ENCODE measurements around the gene TMPRSS4. TPM values are rescaled to one million over a fixed set of nuclear protein-coding genes. Genes with fewer than 3 reads are reported as not detected.
A peak's percentile ranks its signal among the peaks of the same experiment; 100 is the strongest.

Gene TMPRSS4
- total RNA-seq, 1 experiment from 2014 or later: 99.9 TPM

DNA sequence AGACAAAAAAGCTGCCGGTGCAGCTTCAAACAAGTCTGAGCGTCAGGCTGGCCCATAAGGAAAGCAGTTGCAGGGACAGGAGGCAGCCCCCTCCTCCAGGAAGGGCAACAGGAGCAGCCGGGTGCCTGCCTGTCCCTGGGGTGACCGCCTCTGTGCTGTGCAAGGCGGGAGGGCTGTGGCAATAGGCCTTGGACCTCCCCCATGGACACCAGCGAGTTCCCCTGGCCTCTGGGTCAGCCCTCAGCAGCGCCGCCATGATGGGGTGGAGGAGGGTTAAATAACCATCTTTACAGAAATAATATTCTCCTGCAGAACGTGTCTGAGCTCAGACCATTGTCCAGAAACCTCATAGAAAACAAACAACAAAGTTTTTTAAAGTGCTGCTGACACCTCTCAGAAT, 3.3 kb upstream of the TMPRSS4 start:
- CTCF ChIA-PET: interaction anchor here (0.6 kb wide), 1 partner anchor 1719 kb away, joined by 3 read pairs; no protein-coding TSS in a partner anchor
- no peak overlapping the region for H3K27ac Mint-ChIP-seq (ENCODE audit: unreplicated experiment)
- no peaks in the 10 kb centered on the region for H3K27me3 Mint-ChIP-seq (ENCODE audit: unreplicated experiment)

DNA sequence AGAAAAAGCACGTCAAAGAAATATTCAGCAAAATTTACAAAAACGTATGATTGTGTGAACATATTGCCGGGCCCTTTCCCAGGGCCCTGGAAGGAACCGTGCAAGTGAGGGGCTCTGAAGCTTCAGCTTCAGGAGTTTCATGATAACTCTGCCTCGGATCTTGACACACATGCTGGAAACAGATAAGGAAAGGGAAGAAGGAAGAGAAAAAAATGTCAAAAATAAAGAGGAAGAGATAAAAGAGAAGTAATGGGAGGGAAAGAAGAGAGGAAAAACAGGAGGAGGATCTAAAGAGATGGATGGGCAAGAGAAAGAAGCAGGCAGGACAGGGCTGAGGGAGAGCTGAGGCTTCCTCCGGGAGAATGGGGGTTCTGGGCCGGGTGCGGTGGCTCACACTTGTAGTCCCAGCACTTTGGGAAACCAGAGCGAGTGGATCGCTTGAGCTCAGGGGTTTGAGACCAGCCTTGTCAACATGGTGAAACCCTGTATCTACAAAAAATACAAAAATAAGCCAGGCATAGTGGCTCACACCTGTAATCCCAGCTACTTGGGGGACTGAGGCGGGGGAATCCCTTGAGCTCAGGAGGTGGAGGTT, 2.7 kb upstream of the TMPRSS4 start:
- Mint-ChIP-seq H3K4me3 (ENCODE audit: low read depth, unreplicated experiment) (no peak overlapping the region), H3K27ac (ENCODE audit: unreplicated experiment) (peak overlapping the region; percentile 10), H3K4me1 (ENCODE audit: low read depth, unreplicated experiment) (peaks cover 45% of the 10 kb centered on the region), H3K27me3 (ENCODE audit: unreplicated experiment) (no peaks in the 10 kb centered on the region), H3K9me3 (ENCODE audit: low read depth, unreplicated experiment) (no peaks in the 10 kb centered on the region), H3K36me3 (ENCODE audit: insufficient read depth, unreplicated experiment) (peaks cover 22% of the 10 kb centered on the region)
- TF ChIP-seq, protein P1, sequence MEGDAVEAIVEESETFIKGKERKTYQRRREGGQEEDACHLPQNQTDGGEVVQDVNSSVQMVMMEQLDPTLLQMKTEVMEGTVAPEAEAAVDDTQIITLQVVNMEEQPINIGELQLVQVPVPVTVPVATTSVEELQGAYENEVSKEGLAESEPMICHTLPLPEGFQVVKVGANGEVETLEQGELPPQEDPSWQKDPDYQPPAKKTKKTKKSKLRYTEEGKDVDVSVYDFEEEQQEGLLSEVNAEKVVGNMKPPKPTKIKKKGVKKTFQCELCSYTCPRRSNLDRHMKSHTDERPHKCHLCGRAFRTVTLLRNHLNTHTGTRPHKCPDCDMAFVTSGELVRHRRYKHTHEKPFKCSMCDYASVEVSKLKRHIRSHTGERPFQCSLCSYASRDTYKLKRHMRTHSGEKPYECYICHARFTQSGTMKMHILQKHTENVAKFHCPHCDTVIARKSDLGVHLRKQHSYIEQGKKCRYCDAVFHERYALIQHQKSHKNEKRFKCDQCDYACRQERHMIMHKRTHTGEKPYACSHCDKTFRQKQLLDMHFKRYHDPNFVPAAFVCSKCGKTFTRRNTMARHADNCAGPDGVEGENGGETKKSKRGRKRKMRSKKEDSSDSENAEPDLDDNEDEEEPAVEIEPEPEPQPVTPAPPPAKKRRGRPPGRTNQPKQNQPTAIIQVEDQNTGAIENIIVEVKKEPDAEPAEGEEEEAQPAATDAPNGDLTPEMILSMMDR (IDR thresholded peaks at IDR 0.05; ENCODE audit: unreplicated experiment): no peak
- CTCF ChIA-PET: interaction anchor here (0.6 kb wide), 1 partner anchor 1718 kb away, joined by 3 read pairs; no protein-coding TSS in a partner anchor
- intact Hi-C loops (cut with micrococcal nuclease; ENCODE audit: unreplicated experiment): no loop called here
- no TSS peak for BruUV-seq (replicated peaks)
- DNase-seq: no peak

More for the DNA sequence above, 3.3 kb upstream of the TMPRSS4 start:
- Mint-ChIP-seq H3K4me1 (ENCODE audit: low read depth, unreplicated experiment) (peaks cover 43% of the 10 kb centered on the region), H3K36me3 (ENCODE audit: insufficient read depth, unreplicated experiment) (peaks cover 20% of the 10 kb centered on the region), H3K4me3 (ENCODE audit: low read depth, unreplicated experiment) (no peak overlapping the region), H3K9me3 (ENCODE audit: low read depth, unreplicated experiment) (no peaks in the 10 kb centered on the region)
- BruUV-seq (replicated peaks): no TSS peak
- intact Hi-C loops (cut with micrococcal nuclease; ENCODE audit: unreplicated experiment): no loop called here
- TF ChIP-seq, protein P1 (IDR thresholded peaks at IDR 0.05; ENCODE audit: unreplicated experiment): no peak
- no peak for DNase-seq

DNA sequence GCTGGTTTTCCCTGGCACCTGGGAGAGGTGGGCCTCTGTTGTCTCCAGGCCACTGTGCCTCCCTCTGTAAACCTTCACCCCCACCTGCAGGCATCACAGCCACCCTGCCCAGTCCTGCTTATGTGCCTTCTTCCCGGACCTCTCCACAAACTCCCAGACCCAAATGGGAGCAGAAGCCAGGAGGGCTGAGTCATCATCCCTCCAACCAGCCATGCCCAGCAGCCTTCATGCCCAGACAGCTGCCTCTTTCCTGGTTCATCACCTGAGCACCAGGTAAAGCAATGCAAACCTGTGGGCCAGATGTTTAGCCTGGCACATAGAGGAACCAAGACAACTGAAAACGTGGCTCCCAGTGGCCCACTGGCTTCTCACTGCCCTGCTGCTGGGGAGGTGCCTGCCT, 2.1 kb upstream of the TMPRSS4 start:
- CTCF ChIA-PET: no interaction called here

DNA sequence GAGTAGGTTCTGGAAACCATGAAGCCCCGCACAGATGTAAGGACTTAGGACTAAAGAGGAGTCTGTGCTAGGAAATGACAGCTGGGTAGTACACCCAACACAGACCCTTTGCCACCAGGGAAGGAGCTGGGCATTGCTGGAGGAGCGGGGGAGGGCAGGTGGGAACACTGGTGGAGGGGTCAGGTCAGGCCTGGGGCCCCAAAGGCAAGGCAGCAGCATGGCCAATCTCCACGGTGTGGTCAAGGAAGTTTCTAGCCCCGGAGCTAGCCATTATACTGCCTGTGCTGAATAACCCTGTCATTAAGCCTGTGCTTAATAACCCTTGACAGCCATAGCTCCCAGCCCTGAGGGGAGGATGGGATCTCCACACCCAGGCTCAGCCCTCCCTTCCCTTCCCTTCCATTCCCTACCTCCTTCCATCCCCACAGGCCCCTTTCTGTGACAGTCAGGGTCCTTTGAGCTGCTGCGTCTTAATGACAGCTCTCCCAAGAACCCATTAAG, 2.1 kb downstream of the TMPRSS4 start:
- H3K9me3 Mint-ChIP-seq (ENCODE audit: low read depth, unreplicated experiment): no peaks in the 10 kb centered on the region
- peak overlapping the region; percentile 72 for H3K4me3 Mint-ChIP-seq (ENCODE audit: low read depth, unreplicated experiment)
- H3K27me3 Mint-ChIP-seq (ENCODE audit: unreplicated experiment): no peaks in the 10 kb centered on the region
- no peak for DNase-seq
- peaks cover 24% of the 10 kb centered on the region for H3K36me3 Mint-ChIP-seq (ENCODE audit: insufficient read depth, unreplicated experiment)
- H3K4me1 Mint-ChIP-seq (ENCODE audit: low read depth, unreplicated experiment): peaks cover 41% of the 10 kb centered on the region
- no TSS peak for BruUV-seq (replicated peaks)
- TF ChIP-seq, protein P1 (IDR thresholded peaks at IDR 0.05; ENCODE audit: unreplicated experiment): no peak
- H3K27ac Mint-ChIP-seq (ENCODE audit: unreplicated experiment): no peak overlapping the region
- CTCF ChIA-PET: no interaction called here
- intact Hi-C loops (cut with micrococcal nuclease; ENCODE audit: unreplicated experiment): no loop called here

More for the DNA sequence above, 2.1 kb upstream of the TMPRSS4 start:
- intact Hi-C loops (cut with micrococcal nuclease; ENCODE audit: unreplicated experiment): no loop called here
- no peak overlapping the region for H3K27ac Mint-ChIP-seq (ENCODE audit: unreplicated experiment)
- H3K27me3 Mint-ChIP-seq (ENCODE audit: unreplicated experiment): no peaks in the 10 kb centered on the region
- H3K4me1 Mint-ChIP-seq (ENCODE audit: low read depth, unreplicated experiment): peaks cover 45% of the 10 kb centered on the region
- no peak overlapping the region for H3K4me3 Mint-ChIP-seq (ENCODE audit: low read depth, unreplicated experiment)
- peak; percentile 42 for DNase-seq
- H3K9me3 Mint-ChIP-seq (ENCODE audit: low read depth, unreplicated experiment): no peaks in the 10 kb centered on the region
- peaks cover 22% of the 10 kb centered on the region for H3K36me3 Mint-ChIP-seq (ENCODE audit: insufficient read depth, unreplicated experiment)
- TF ChIP-seq, protein P1 (IDR thresholded peaks at IDR 0.05; ENCODE audit: unreplicated experiment): no peak
- BruUV-seq (replicated peaks): no TSS peak
